Measurements from ENCODE around the gene HMGN3. TPM values are rescaled to one million over a fixed set of nuclear protein-coding genes. Genes with fewer than 3 reads are reported as not detected.

The HMGN3 gene
- total and polyA plus RNA-seq, 2 of the 13 experiments (the other 11 are each of a cell fraction or from before 2014, with no cell fraction given): 67.9 to 145 TPM

GRCh38 chr6:79234150-79235022 lies at the start of gene HMGN3 (continued):
- no peak for TF ChIP-seq ZNF382 (CRISPR knock-in tag; IDR thresholded peaks at IDR 0.05; ENCODE audit: borderline replicate concordance)
- no peak for TF ChIP-seq ZNF782 (CRISPR knock-in tag; IDR thresholded peaks at IDR 0.05; ENCODE audit: borderline replicate concordance)
- TF ChIP-seq ZNF709 (CRISPR knock-in tag; IDR thresholded peaks at IDR 0.05): 0 out of 2 replicates have a peak, but pooled peaks have one; percentile 63
- peak; percentile 81; the same call in 1 of the 2 replicates for TF ChIP-seq ZNF546 (CRISPR knock-in tag; conservative IDR thresholded peaks at IDR 0.05)
- no peak for TF ChIP-seq ZNF30 (CRISPR knock-in tag; IDR thresholded peaks at IDR 0.05)
- 0 out of 2 replicates have a peak, but pooled peaks have one; percentile 26 for TF ChIP-seq ZMYM2 (CRISPR knock-in tag; IDR thresholded peaks at IDR 0.05)
- TF ChIP-seq ZNF263 (CRISPR knock-in tag; IDR thresholded peaks at IDR 0.05): peak; percentile 62; the same call in 1 of the 2 replicates
- no peak; a peak in 1 of 4 replicates for TF ChIP-seq REST (IDR thresholded peaks at IDR 0.05; ENCODE audit: borderline replicate concordance in 1 of 2, low read depth in 1 of 2, low read length in 2 of 2)
- TF ChIP-seq HDAC6 (IDR thresholded peaks at IDR 0.05; ENCODE audit: low read depth, low read length): no peak
- TF ChIP-seq CEBPZ (IDR thresholded peaks at IDR 0.05; ENCODE audit: low read length): no peak
- TF ChIP-seq ARID4A (CRISPR knock-in tag; IDR thresholded peaks at IDR 0.05; ENCODE audit: borderline replicate concordance): no peak; the same call in 1 of the 2 replicates
- no peak for TF ChIP-seq TBP (CRISPR knock-in tag; IDR thresholded peaks at IDR 0.05)
- TF ChIP-seq ZKSCAN5 (CRISPR knock-in tag; IDR thresholded peaks at IDR 0.05): no peak
- TF ChIP-seq ZNF615 (CRISPR knock-in tag; IDR thresholded peaks at IDR 0.05; ENCODE audit: borderline replicate concordance): no peak
- no peak for TF ChIP-seq AGO1 (IDR thresholded peaks at IDR 0.05; ENCODE audit: low read depth, low read length, poor library complexity, severe bottlenecking)
- TF ChIP-seq HMG20A (CRISPR knock-in tag; IDR thresholded peaks at IDR 0.05; ENCODE audit: borderline replicate concordance): no peak
- TF ChIP-seq SP1 (IDR thresholded peaks at IDR 0.05): no peak
- peak; percentile 86 for TF ChIP-seq SP1 (CRISPR knock-in tag; IDR thresholded peaks at IDR 0.05)

Data from HepG2 (cell line).